Suprapubic skin (tissue), 4 donors: ENCODE measurements around the gene PXDC1. TPM values are rescaled to one million over a fixed set of nuclear protein-coding genes. Genes with fewer than 3 reads are reported as not detected.
A peak's percentile ranks its signal among the peaks of the same experiment; 100 is the strongest.

Experiments used
- DNase-seq, 2 donors: peaks; one replicate each; pipeline ENCODE4 v3.0.0-alpha.2; 2019; ENCODE audit warnings: low spot score in 2 of 2
- H3K27ac ChIP-seq: fragments of 200-600 bp; sonication (generic); one replicate; pipeline ENCODE4 v1.5.1; 2019
- H3K27me3 ChIP-seq: fragments of 200-600 bp; sonication (generic); one replicate; pipeline ENCODE4 v1.5.1; 2019
- H3K36me3 ChIP-seq: fragments of 200-600 bp; sonication (generic); one replicate; pipeline ENCODE4 v1.5.1; 2019
- H3K4me1 ChIP-seq: fragments of 200-600 bp; sonication (generic); one replicate; pipeline ENCODE4 v1.5.1; 2019
- H3K4me3 ChIP-seq: fragments of 200-600 bp; sonication (generic); one replicate; pipeline ENCODE4 v1.5.1; 2019; ENCODE audit warnings: mild to moderate bottlenecking
- H3K9me3 ChIP-seq: fragments of 200-600 bp; sonication (generic); one replicate; pipeline ENCODE4 v1.5.1; 2019
- EP300 ChIP-seq: sonication (generic); formaldehyde crosslinking; IDR thresholded peaks from one replicate; pipeline ENCODE4 v1.6.1; 2017; ENCODE audit warnings: antibody characterized with exemption
- POLR2A ChIP-seq, 2 donors: fragments of 450-650 bp; IDR thresholded peaks; one replicate each; pipeline ENCODE4 v1.6.1; 2017; ENCODE audit warnings: antibody characterized with exemption in 2 of 2, mild to moderate bottlenecking in 2 of 2, moderate library complexity in 2 of 2
- POLR2AphosphoS5 ChIP-seq, 3 donors: sonication (generic); formaldehyde crosslinking; IDR thresholded peaks; one replicate each; pipeline ENCODE4 v1.6.1; 2017; ENCODE audit warnings: antibody characterized with exemption in 3 of 3
- WGBS: methylation state at CpG from one replicate; pipeline ENCODE4 v1.1.5; 2018; 5-methylcytosine and 5-hydroxymethylcytosine counted together
- total RNA-seq, 4 donors: library from RNA; depleted of rRNA; stranded (reverse); fragments of >200 nt; gene quantifications; one replicate each; pipeline ENCODE4 v1.1.0, GENCODE V29; 2016
- TF ChIP-seq, protein P1 (sequence below), 2 donors: fragments of 200-600 bp in 1 of 2; fragments of 450-650 bp in 1 of 2; sonication (generic) in 1 of 2; IDR thresholded peaks; one replicate each; pipeline ENCODE4 v1.5.1; 2016 to 2019; ENCODE audit warnings: antibody characterized with exemption in 2 of 2, mild to moderate bottlenecking in 1 of 2, moderate library complexity in 1 of 2

Gene PXDC1
- total RNA-seq, 4 donors from 2014 or later, result 63.1 to 108 (median 68.5) TPM

DNA sequence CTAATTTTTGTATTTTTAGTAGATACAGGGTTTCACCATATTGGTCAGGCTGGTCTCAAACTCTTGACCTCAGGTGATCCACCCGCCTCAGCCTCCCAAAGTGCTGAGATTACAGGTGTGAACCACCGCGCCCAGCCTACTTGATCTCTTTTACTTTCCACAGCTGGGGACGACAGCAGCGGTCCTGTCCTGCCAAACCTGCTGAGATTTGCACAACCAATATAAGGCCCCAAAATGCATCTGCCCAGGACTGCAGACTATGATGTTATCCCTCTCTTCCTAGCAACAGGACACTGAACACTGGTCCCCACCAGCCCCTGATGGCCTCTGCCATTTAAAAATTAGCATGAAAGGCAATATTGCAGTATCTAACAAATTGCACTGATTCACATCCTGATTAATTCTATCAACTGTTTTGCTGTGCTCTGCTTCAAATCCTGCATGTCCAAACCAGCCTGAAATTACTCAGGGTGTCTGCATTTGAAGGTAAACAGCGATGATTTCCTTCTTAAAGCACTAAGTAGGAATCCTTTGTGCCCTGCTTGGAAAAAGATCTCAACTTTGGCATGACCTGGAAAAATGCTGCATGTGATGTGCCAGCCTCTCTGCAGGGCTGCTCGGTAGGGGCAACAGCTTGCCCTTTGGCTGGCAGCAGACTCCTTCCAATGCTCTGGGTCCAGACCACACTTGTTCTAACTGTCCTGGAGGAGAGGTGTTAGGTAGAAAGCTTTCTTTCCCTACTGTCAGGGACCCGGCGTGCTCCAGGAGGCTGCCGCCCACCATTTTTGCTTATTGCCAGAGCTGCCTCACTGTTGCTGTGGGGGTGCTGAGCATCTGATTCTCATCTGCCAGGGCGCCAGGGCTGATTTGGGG lies 27.4 kb upstream of the PXDC1 start:
- Histone ChIP-seq H3K9me3 (no peaks in the 10 kb centered on the region), H3K4me1 (peaks cover 7% of the 10 kb centered on the region), H3K4me3 (no peak overlapping the region), H3K36me3 (no peaks in the 10 kb centered on the region), H3K27ac (peak overlapping the region; percentile 8), H3K27me3 (no peaks in the 10 kb centered on the region)
- TF ChIP-seq POLR2AphosphoS5 (IDR thresholded peaks at IDR 0.05) (no peak), EP300 (no peak), POLR2A (IDR thresholded peaks at IDR 0.05) (no peak)
- TF ChIP-seq, protein P1, sequence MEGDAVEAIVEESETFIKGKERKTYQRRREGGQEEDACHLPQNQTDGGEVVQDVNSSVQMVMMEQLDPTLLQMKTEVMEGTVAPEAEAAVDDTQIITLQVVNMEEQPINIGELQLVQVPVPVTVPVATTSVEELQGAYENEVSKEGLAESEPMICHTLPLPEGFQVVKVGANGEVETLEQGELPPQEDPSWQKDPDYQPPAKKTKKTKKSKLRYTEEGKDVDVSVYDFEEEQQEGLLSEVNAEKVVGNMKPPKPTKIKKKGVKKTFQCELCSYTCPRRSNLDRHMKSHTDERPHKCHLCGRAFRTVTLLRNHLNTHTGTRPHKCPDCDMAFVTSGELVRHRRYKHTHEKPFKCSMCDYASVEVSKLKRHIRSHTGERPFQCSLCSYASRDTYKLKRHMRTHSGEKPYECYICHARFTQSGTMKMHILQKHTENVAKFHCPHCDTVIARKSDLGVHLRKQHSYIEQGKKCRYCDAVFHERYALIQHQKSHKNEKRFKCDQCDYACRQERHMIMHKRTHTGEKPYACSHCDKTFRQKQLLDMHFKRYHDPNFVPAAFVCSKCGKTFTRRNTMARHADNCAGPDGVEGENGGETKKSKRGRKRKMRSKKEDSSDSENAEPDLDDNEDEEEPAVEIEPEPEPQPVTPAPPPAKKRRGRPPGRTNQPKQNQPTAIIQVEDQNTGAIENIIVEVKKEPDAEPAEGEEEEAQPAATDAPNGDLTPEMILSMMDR (IDR thresholded peaks at IDR 0.05), result no peak
- peak in 1 of 2 donors; percentile 40 for DNase-seq
- 63% methylated on average over 11 of the region's 11 CpGs for WGBS

DNA sequence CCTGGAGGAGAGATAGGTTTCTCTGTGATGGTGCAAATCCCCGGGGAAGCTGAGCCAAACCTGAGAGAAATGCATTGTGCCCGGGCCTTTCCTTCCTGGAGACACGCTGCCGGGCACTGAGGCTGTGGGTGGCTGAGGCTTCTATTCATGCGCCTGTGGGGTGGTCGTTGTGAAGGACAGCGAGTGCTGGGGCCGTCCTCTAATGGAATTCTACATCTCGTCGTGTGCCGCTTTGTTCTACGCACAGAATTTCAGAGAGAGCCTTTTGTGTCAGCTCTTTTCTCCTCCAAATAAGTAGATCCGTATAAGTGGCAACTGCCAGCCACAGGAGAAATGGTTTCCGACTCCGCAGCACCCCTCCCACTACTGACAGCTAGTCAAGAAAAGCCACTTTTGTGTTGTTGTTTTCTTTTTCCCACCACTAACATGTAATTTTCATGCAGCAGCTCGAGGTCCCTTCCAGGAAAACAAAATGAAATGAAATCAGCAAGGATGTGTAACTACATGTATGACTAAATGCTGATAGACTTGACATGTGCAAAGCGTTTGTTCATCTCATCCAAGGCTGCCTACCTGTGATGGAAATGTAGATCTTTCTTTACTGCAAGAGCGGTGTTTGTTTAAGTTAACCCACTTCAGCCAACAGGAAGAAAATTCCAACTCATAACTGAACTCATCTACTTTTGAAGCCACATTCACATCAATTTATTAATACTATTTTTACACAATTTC lies 26.4 kb upstream of the PXDC1 start:
- peaks cover 13% of the 10 kb centered on the region for H3K4me1 ChIP-seq
- H3K27ac ChIP-seq, result no peak overlapping the region
- no peaks in the 10 kb centered on the region for H3K27me3 ChIP-seq
- H3K4me3 ChIP-seq, result no peak overlapping the region
- TF ChIP-seq POLR2A (IDR thresholded peaks at IDR 0.05), result no peak
- TF ChIP-seq, protein P1 (IDR thresholded peaks at IDR 0.05), result no peak
- TF ChIP-seq EP300, result no peak
- no peak for TF ChIP-seq POLR2AphosphoS5 (IDR thresholded peaks at IDR 0.05)
- no peaks in the 10 kb centered on the region for H3K9me3 ChIP-seq
- peak in 1 of 2 donors; percentile 66 for DNase-seq
- WGBS, result 71% methylated on average over 18 of the region's 18 CpGs
- no peaks in the 10 kb centered on the region for H3K36me3 ChIP-seq

DNA sequence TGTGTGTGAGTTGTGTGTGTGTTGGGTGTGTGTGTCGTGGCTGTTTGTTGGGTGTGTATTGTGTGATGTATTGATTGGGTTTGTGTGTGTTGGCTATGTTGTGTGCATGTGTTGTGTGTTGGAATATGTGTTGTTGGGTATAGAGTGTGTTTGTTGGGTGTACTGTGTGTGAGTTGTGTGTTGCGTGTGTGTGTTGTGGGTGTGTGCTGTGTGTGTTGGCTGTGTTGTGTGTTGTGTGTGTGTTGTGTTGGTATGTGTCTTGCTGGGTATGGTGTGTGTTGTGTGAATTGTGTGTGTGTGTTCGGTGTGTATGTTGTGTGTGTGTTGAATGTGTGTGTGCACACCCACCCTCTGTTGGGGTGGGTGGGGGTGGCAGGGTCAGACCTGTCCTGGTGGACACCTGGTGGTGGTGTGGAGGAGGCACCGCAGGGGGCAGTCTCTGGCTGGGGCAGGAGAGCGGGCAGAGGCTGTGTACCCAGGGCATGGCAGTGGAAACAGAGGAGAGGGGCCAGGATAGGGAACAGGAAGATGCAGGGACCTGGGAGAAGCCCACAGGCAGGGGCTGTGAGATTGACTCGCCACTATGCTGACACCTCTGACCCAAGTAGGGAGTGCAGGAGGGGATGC lies 25.5 kb upstream of the PXDC1 start:
- 92% methylated on average over 6 of the region's 6 CpGs for WGBS
- Histone ChIP-seq H3K27me3 (no peaks in the 10 kb centered on the region), H3K27ac (no peak overlapping the region), H3K36me3 (no peaks in the 10 kb centered on the region), H3K9me3 (no peaks in the 10 kb centered on the region), H3K4me1 (peaks cover 13% of the 10 kb centered on the region), H3K4me3 (no peak overlapping the region)
- TF ChIP-seq, protein P1 (IDR thresholded peaks at IDR 0.05), result no peak
- TF ChIP-seq POLR2AphosphoS5 (IDR thresholded peaks at IDR 0.05), result no peak
- TF ChIP-seq POLR2A (IDR thresholded peaks at IDR 0.05), result no peak
- TF ChIP-seq EP300, result no peak
- DNase-seq, result peak in 1 of 2 donors; percentile 69

DNA sequence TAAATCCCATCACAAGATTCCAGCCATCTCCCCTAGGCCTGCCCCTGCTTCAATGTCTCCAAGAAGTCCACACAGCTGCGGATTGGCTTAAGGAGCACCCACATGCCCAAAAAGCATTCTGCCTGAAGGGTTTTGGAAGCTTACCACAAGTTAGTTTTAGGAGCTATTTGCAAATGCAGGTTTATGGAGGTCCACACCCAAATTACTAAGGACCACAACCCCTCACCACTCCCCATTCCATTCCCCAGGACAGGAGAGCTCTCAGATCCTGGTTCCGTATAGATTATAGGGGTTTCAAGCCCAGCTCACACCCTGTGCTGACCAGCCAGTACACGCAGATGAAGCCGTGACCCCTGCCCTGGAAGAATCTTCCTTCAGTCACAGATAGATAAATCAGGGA lies 24.3 kb upstream of the PXDC1 start:
- no peaks in the 10 kb centered on the region for H3K27me3 ChIP-seq
- 98% methylated on average over 4 of the region's 4 CpGs for WGBS
- no peak overlapping the region for H3K27ac ChIP-seq
- peaks cover 13% of the 10 kb centered on the region for H3K4me1 ChIP-seq
- DNase-seq, result peak in 1 of 2 donors; percentile 26
- H3K36me3 ChIP-seq, result no peaks in the 10 kb centered on the region
- TF ChIP-seq EP300 (no peak), POLR2A (IDR thresholded peaks at IDR 0.05) (no peak), POLR2AphosphoS5 (IDR thresholded peaks at IDR 0.05) (no peak)
- TF ChIP-seq, protein P1 (IDR thresholded peaks at IDR 0.05), result no peak
- no peaks in the 10 kb centered on the region for H3K9me3 ChIP-seq
- H3K4me3 ChIP-seq, result no peak overlapping the region
